Osteocyte (in vitro differentiated cells): ENCODE data around the gene SOS1. TPM values are rescaled to one million over a fixed set of nuclear protein-coding genes. Genes with fewer than 3 reads are reported as not detected.
A peak's percentile ranks its signal among the peaks of the same experiment; 100 is the strongest.

Experiments used
- DNase-seq: peaks from one replicate; pipeline ENCODE4 v3.0.0; 2021; ENCODE audit warnings: mixed read lengths; ENCODE audit not compliant: unreplicated experiment; ENCODE audit errors: extremely low spot score
- H3K27ac Mint-ChIP-seq: one replicate; pipeline ENCODE4 v1.8.0; 2021; ENCODE audit warnings: mild to moderate bottlenecking, mixed read lengths; ENCODE audit not compliant: unreplicated experiment
- H3K27me3 Mint-ChIP-seq: one replicate; pipeline ENCODE4 v1.8.0; 2021; ENCODE audit warnings: mixed read lengths; ENCODE audit not compliant: unreplicated experiment
- H3K36me3 Mint-ChIP-seq: one replicate; pipeline ENCODE4 v1.8.0; 2021; ENCODE audit warnings: mixed read lengths; ENCODE audit not compliant: unreplicated experiment
- H3K4me1 Mint-ChIP-seq: one replicate; pipeline ENCODE4 v1.8.0; 2021; ENCODE audit warnings: mixed read lengths; ENCODE audit not compliant: unreplicated experiment
- H3K4me3 Mint-ChIP-seq: one replicate; pipeline ENCODE4 v1.8.0; 2021; ENCODE audit warnings: mild to moderate bottlenecking, moderate library complexity, mixed read lengths; ENCODE audit not compliant: unreplicated experiment
- H3K9me3 Mint-ChIP-seq: one replicate; pipeline ENCODE4 v1.8.0; 2021; ENCODE audit warnings: mixed read lengths; ENCODE audit not compliant: unreplicated experiment
- CTCF ChIP-seq: fragments of 200-600 bp; sonication (generic); IDR thresholded peaks from 2 replicates; pipeline ENCODE4 v1.5.0; 2021; ENCODE audit warnings: antibody characterized with exemption, mild to moderate bottlenecking, moderate library complexity
- total RNA-seq: library from RNA; stranded (reverse); gene quantifications from 2 replicates; pipeline ENCODE4 v1.2.1, GENCODE V29; 2021

The SOS1 gene
- total RNA-seq, 1 donor from 2014 or later = 35.6 TPM

- DNase-seq = no peak
- H3K9me3 Mint-ChIP-seq = no peaks in the 10 kb centered on the region
- no peak overlapping the region for H3K27ac Mint-ChIP-seq
- H3K4me3 Mint-ChIP-seq = no peak overlapping the region
- H3K36me3 Mint-ChIP-seq = no peaks in the 10 kb centered on the region
- H3K27me3 Mint-ChIP-seq = no peaks in the 10 kb centered on the region
- no peak for TF ChIP-seq CTCF
- peaks cover 9% of the 10 kb centered on the region for H3K4me1 Mint-ChIP-seq
These were observed 20.8 kb downstream of the SOS1 start for GRCh38 chr2:39099870-39100728.

- Mint-ChIP-seq H3K4me1 (peaks cover 14% of the 10 kb centered on the region), H3K9me3 (no peaks in the 10 kb centered on the region), H3K4me3 (no peak overlapping the region), H3K27ac (no peak overlapping the region), H3K27me3 (no peaks in the 10 kb centered on the region), H3K36me3 (no peaks in the 10 kb centered on the region)
- no peak for DNase-seq
- TF ChIP-seq CTCF = no peak
These were observed 21.5 kb downstream of the SOS1 start for GRCh38 chr2:39099310-39099869.

- no peak for TF ChIP-seq CTCF
- Mint-ChIP-seq H3K27me3 (no peaks in the 10 kb centered on the region), H3K27ac (no peak overlapping the region), H3K9me3 (no peaks in the 10 kb centered on the region), H3K36me3 (no peaks in the 10 kb centered on the region), H3K4me1 (peaks cover 13% of the 10 kb centered on the region), H3K4me3 (no peak overlapping the region)
- no peak for DNase-seq
These were observed 25.2 kb downstream of the SOS1 start for GRCh38 chr2:39095624-39096023.

- H3K36me3 Mint-ChIP-seq = no peaks in the 10 kb centered on the region
- H3K4me1 Mint-ChIP-seq = peaks cover 13% of the 10 kb centered on the region
- no peak for TF ChIP-seq CTCF
- no peak for DNase-seq
- no peaks in the 10 kb centered on the region for H3K9me3 Mint-ChIP-seq
- no peak overlapping the region for H3K4me3 Mint-ChIP-seq
- peak overlapping the region; percentile 12 for H3K27ac Mint-ChIP-seq
- H3K27me3 Mint-ChIP-seq = no peaks in the 10 kb centered on the region
These were observed 26.0 kb downstream of the SOS1 start for GRCh38 chr2:39094717-39095363.
